GM19025 (cell line): ENCODE data around the gene DAB2IP.

Experiments
- ATAC-seq: cut with Tn5 transposase; IDR thresholded peaks from one replicate; pipeline ENCODE4 v1.9.1; 2021; ENCODE audit warnings: mild to moderate bottlenecking, low read depth, moderate library complexity; ENCODE audit not compliant: unreplicated experiment

DAB2IP gene

DNA sequence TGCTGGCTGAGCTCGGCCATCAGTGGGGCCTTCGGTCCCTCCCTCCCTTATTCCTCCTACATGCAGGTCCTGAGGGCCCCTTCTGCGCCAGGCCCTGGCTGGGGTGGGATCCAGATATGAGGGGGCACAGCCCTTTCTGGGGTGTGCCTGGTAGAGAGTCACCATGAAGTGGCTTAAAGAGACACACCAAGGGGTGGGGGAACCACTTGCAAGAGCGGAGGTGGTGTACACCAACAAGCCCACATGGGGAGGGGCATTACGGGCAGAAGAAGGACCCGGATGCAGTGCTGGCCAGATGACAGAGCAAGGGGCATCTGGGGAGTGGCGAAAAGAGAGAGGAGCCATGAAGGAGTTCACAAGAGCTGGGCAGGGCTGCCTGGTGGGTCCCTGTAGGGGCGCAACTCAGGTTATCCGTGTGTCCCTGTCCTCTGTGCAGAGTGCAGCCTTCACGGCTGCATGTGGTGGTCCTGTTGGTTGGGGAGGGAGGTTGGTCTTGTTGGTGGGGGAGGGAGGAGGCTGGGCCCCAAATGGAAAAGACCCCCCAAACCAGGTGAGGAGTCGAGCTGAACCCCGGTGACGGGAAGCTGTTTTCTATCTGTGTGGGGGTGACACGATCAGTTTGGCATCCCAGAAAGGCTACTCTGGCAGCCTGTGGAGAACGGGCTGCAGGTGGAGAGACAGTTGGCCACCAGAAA lies 158.1 kb downstream of the DAB2IP start:
- ATAC-seq = no peak

DNA sequence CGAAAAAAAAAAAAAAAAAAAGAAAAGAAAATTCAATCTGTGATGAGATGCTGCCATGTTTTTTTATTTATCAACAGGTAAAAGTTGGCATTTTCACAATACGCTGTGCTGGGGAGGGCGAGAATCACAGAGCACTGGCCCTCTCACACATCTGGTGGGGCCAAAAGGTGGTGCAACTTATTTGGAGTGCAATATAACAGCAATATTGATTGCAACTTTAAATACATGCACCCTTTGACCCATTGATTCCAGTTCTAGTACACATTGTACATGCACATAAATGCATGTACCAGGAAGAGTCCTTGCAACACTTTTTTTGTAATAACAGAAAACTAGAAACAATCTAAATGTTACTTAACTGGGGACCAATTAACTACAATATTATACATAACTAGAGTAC lies 159.1 kb downstream of the DAB2IP start:
- ATAC-seq = no peak

DNA sequence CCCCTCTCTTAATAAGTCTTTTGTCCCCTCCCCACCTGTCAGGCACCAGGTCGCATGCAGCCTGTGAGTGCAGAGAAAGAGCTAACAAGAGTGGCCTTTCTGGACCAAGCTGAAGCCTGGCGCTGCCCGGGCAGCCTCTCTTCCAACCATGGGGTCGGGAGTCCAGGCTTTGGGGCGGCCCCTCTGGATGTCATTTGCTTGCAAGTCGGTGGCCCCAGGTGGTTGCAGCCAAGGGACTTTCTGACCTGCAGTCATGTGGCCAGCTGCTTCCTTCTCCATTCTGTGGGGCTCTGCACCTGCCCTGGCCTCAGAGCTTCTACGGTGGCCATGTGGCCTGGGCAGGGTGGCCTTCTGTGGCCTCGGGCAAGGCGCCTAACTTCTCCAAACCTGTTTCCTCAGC lies 159.7 kb downstream of the DAB2IP start:
- ATAC-seq = no peak

DNA sequence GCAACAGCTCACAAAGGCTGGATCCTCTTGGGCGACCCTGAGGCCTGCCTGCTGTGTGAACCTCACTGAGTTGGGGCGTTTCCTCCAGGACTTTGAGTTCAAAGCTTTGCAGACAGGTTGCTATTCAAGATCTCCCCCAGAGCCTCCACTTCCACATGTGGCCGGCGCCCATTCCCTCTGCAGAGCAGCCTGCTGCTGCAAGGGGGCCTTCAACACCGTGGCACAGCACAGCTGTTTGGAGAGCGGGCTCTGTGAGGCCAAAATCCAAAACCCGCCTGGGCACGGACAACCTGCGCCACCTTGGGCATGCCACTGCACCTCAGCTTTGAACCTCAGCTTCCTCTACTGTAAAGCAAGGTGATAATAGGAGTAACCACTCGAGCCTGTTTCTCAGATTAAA lies 160.3 kb downstream of the DAB2IP start:
- ATAC-seq = no peak

DNA sequence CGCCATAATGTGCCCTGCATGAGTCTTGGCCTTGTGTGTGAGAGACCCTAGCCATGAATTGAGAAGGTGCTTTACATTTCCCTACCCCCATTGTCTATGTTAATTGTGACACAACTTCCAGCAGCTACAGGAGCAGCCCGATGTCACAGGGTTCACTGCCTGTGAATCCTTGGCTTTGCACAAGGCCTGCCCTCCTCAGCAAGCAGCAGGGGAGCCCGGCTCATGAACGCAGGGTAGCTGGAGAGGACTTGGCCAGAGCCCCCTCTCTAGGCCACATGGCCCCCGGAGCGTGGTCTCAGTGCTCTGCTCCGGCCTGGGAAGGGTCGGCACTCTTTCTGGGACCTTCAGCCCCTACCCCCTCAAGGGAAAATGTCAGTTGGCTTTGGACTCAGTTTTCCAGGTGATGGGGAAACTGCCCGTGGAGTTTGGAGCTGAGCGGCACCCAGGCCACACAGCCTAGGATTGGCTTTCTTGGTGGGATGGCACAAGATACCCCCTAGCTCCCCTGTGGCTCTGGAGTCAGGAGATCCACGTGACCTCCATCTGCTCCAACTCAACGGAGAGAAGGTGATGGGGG lies 160.8 kb downstream of the DAB2IP start:
- no peak for ATAC-seq

DNA sequence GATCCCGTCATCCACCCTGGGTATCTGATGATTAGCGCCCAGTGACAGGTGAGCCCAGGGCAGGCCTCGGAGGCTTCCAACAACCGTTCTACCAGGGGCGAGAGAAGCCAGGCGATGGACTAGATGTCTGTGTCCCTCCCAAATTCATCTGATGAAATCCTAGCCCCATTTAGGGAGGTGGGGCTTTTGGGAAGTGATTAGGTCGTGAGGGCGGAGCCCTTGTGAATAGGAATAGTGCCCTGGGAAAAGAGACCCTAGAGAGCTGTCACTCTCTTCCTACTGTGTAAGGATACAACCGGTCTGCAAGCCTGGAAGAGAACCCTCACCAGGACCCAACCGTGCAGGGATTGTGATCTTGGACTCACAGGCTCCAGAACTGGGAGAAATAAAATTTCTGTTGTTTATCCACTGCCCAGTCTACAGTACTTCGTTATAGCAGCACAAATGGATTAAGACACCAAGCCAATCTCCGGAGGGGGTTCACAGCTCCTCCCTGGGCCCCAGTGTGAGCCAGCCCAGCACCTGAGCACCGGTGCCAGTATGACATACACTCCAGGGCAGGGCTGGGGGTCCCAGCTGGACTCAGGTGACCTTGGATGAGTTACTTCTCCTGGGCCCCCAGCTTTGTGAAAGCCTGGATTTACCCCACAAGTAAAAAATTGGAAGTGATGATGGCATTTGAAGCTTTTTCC lies 162.2 kb downstream of the DAB2IP start:
- no peak for ATAC-seq

DNA sequence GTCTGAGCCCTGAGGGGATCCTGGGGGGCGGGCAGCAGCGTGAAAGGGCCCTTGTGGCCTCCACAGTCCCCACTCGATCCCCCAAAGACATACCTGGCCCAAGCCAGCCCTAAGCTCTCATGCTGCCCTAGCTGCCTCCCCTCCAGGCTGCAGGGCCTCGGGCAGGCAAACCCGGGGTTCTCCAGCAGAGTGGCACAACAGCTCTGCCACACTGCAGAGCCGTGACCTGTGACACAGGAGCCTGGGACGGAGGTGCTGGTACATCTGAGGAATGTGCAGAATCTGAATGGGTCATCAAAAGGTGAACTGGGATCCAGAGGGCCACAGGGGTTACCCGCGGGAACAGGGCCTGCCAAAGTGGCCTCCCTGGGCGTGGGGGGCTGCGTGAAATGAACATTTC lies 163.2 kb downstream of the DAB2IP start:
- ATAC-seq = no peak

DNA sequence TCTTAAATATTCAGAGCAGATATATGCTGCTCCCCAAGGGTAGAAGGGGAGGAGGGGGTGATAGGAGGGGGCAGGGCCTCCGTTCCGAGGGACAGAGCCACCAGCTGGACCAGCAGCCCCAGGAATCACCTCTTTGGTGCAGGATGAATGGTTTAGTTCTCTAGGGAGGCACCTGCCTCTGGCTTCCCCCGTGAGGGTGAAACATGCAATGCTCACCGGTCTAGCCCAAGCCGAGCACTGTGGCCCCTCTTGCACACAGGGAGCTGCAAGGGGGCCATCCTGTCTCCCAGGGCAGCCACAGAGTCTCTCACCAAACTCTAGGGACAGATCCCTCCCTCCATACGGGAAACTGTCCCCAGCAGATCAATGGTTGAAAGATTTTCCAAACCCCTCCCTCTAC lies 163.7 kb downstream of the DAB2IP start:
- no peak for ATAC-seq

DNA sequence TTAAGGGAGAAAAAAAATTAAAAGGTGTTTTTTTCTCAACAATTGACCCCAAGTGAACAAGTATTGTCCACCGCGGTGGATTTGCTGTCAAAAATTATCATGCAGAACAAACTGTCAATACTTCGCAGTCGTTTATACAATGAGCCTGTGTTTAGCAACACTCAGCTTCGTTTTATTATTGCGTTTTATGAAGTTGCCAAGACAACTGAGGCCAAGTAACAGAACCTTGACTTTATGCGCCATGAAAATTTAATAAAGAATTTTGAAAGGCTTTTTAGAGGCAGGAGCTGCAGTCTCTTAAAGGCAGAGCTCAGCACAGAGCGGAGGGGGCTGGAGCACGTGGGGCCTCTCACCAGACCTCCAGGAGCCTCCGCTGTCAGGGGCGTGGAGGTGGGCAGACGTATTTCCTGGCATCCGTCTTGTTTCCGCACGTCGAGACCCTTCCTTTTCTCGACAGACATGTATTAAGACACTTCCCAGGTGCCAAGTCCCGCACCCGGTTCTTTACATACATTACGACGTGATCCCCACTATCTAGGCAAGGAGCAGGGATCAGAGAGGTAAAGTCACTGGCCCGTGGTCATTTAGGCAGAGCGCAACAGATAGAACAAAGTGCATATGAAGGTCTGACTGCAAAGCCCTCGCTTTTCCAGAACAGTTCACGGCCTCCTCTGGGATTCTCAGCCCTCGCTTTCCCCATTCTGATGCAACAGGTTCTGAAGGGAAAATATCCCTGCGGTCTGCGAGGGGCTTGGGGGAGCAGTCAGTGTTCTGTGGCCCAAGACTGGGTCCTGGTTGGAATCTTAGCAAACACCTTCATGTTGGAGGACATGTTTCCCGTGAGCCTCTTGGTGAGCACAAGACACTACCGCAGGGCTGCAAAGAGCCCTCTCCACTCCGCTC lies 164.4 kb downstream of the DAB2IP start:
- no peak for ATAC-seq

DNA sequence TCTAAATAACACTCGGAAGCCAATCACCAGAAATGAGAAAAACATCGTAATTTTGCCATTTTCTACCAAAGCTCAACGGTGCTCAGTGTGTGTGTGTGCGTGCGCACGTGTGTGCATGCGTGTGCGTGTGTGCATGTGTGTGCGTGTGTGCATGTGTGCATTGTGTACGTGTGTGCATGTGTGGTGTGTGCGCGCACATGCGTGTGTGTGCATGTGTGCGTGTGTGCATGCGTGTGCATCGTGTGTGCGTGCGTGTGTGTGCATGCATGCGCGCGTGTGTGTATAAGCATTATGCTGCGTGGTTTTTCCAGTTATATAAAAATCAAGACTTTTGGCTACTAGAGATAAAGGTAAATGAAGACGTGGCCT lies 165.0 kb downstream of the DAB2IP start:
- no peak for ATAC-seq

DNA sequence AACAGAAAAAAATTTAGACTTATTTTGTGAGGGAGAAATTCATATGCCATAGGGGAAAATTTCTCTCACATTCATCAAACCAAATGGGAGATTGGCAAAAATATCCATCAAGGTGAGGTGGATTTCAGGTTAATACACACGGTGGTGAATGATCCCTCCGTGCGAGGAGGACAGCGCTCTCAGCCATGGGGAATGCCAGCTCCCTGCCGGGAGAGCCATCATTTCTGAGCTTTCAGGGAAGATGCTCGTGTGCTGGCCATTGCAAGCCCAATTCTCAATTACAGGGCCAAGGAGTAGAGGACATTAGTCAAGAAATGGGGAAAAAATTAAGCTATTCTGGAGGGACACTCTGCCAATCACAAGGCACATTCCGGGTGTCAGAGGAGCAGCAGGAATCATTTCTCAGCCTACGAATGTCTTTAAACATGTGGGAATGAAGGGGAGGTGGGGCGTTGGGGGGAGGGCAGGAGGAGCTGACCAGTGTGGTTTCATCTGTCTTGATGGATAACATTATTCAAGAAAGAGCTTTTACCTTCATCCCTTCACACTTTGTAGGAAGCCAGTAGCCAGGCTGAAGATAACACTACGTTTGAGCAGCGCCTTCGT lies 165.5 kb downstream of the DAB2IP start:
- no peak for ATAC-seq

DNA sequence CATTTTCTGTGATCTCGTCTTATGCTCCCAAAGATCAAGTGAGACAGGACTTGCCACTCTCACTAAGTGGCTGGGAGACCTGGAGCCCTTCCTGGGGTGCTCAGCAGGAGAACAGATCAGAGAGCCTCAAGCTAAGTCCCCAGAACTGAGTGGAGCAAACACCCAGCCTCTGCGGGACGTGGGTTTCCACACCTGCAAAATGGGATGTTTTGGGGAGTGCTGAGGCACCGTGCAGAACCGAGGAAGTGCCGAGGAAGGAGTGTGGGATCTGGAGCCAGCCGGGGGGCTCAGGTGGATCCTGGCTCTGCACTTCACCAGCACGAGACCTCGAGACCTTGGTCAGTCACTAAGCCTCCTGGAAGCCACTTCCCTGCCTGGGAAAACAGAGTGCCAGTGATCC lies 166.0 kb downstream of the DAB2IP start:
- no peak for ATAC-seq

DNA sequence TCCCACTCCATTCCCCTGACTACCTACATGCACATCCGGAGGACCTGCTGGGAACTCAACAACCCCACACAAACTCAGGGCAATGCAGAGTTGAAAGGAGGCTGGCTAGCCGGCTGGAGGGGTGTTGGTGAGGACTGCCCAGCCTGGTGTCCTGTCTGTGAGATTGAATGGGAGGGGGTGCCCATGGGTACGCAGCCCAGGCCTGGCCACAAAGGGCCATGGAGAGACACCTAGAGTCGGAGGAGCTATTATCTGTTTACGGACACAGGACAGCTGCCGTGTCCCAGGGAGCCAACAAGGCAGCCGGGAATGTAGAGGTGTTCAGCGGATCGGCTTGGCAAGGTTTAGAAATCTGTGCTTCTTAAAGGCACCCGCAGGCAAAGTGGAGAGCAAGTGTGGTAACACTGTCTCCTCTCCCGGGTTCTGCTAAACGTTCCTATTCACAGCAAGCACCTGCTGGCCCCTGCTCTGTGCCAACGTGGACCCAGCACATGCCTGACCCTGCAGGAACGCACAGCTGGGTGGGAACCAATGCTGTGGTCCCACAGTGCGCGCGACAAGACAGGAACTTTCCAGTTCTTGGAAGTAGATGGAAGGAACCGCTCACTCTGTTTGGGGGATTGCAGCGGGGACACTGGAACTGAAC lies 166.7 kb downstream of the DAB2IP start:
- no peak for ATAC-seq

DNA sequence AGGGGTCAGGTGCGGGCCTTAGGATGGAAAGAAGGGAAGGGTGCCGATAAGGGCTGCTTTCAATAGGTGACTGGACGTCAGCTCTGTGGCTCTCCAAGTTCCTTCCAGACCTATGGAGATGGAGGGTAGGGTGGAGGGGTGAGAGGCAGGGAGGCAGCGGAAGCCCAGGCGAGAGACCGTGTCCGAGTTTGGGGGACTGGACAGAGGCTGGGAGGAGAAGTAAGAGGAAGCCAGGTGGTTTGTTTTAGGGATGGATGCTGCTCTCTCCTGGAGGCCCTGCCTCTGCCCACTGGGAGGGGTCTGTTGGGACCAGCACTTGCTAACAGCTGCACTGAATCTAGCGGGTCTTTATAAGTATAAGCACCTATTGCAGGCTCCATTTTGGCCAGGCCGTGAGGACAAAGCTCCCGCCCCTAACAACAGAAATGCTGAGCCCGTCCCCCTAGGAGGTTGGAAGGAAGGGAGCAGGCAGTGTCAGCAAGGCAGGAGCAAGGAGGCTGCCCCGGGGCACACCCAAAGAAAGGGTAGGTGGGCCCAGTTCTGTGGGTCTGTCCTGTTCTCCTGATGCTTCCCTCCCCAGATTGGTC lies 167.5 kb downstream of the DAB2IP start:
- no peak for ATAC-seq

DNA sequence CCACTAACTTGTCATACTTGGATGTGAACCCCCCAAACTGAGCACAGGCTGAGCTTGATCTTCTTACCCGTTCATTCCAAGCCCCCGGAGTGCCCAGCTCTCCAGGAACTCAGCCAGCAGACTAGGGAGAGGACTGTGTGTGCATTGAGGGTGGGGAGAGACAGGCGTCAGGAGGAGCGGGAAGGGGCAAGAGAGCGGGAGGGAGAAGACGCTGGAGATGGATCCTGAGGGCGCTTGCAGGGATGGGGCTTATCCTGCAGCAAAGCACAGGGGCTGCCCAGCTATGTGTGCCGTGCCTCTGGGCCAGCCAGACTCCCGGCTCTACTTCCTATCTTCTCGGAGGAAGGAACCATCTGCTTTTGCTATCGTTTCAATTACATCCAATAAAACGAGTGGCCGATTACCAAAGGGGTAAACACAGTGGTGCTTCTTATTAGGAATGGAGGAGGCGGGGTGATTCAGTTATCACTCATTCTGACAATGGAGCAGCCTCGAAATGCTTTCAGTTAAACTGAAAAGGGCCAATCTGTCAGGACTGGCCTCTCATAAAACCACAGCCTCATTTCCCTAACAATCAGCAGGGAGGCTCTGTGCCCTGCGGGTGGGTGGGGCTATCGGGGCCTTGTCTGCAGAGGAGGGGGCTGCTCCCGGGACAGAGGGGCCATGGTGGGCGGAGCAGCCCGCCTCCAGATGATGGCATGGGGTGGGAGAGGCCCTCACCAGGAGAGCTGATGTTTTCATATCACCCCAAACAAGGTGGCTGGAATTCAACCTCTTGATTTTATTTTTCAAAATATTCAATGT lies 168.2 kb downstream of the DAB2IP start:
- no peak for ATAC-seq

DNA sequence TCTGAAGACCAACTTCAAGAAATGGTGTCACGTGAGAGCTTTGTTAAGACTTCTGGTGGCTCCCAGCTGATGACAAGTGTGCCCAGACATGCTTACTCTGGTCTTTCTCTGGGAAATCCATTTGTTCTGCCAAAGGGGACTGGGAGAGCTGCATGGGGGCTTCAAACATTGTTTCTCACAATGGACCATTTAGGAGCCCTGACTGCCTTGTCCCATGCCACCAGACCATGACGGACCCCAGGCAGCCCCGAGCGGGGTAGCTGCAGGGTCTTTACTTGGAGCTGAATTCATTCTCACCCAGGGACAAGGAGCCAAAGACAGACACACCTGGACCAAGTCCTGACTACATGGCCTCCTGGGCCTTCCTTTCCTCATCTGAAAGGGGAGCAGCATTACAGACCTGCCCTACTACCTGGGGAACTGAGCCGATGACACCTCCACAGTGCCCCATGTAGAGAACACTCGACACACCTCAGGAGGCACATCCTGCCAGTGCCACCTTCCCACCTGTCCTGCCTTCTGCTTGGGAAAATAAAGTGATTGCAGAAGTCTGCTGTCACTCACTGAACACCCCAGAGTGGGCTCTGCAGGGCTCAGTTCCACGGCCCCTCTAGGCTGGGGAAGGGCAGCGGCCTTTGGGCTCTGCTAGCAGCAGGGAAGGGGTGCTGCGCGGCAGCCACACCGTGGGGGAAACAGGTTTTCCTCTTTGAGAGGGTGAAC lies 169.0 kb downstream of the DAB2IP start:
- ATAC-seq = no peak

DNA sequence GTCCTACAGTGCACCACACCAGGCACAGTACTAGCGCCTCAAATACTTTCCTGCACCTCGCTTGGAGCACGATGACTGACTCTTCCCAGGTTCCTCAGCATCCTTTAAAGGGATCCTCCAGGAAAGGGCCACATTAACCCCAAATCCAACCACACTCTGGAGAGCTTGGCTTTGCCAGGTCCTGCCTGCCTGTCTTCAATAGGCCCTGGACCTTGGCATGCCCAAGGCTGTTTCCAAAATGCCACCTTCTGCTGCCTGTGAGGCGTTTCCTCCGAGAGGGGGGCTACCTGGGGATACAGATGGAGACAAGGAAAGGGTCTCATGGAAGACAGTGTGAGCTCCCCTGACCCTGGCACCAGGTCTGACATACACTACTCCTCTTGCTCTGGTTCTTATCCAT lies 169.9 kb downstream of the DAB2IP start:
- ATAC-seq = no peak
